SU-DHL-6 (cell line): ENCODE measurements around the gene MAP2K3.

Experiments
- H2AFZ ChIP-seq: fragments of 200-600 bp; sonication (generic); 2 replicates; pipeline ENCODE4 v1.6.1; 2014; ENCODE audit warnings: low read depth, mild to moderate bottlenecking, moderate library complexity, mixed read lengths, antibody characterized with exemption, low read length; ENCODE audit not compliant: severe bottlenecking
- H3F3A ChIP-seq: fragments of 200-600 bp; shearing (Covaris generic); 2 replicates; pipeline ENCODE4 v1.6.0; 2016; ENCODE audit warnings: antibody characterized with exemption, mild to moderate bottlenecking; ENCODE audit not compliant: insufficient read depth
- H3K27ac ChIP-seq: fragments of 200-600 bp; sonication (generic); 2 replicates; pipeline ENCODE4 v1.5.1; 2016; ENCODE audit warnings: low read depth, mild to moderate bottlenecking, low read length, moderate library complexity, mixed read lengths
- H3K27me3 ChIP-seq: fragments of 200-600 bp; sonication (generic), shearing (Covaris generic); 2 replicates; pipeline ENCODE4 v1.6.0; 2014; ENCODE audit warnings: mild to moderate bottlenecking, low read length
- H3K36me3 ChIP-seq: fragments of 200-600 bp; sonication (generic); 2 replicates; pipeline ENCODE4 v1.6.1; 2014; ENCODE audit warnings: mild to moderate bottlenecking, low read length, mixed read lengths
- H3K4me2 ChIP-seq: fragments of 300-600, 200-600 bp; shearing (Covaris generic), sonication (generic); 2 replicates; pipeline ENCODE4 v1.6.0; 2014; ENCODE audit warnings: low read length, low read depth, mild to moderate bottlenecking; ENCODE audit not compliant: poor library complexity, severe bottlenecking
- H3K4me3 ChIP-seq: fragments of 200-600 bp; sonication (generic); 2 replicates; pipeline ENCODE4 v1.5.1; 2014; ENCODE audit warnings: antibody characterized with exemption, low read length, mild to moderate bottlenecking, mixed read lengths; ENCODE audit not compliant: insufficient read depth, poor library complexity, severe bottlenecking
- H3K79me2 ChIP-seq: fragments of 200-600 bp; sonication (generic); 2 replicates; pipeline ENCODE4 v1.6.1; 2014; ENCODE audit warnings: mild to moderate bottlenecking, low read length, moderate library complexity; ENCODE audit not compliant: insufficient read depth
- H3K9ac ChIP-seq: fragments of 200-600 bp; sonication (generic); 2 replicates; pipeline ENCODE4 v1.7.0; 2014; ENCODE audit warnings: mild to moderate bottlenecking, low read length
- H3K9me2 ChIP-seq: fragments of 200-600 bp; sonication (generic); replicated peaks from 2 replicates; pipeline ENCODE4 v1.6.1; 2014; ENCODE audit warnings: low read length; ENCODE audit not compliant: insufficient read depth
- H3K9me3 ChIP-seq: fragments of 200-600 bp; sonication (generic); 2 replicates; pipeline ENCODE4 v1.6.1; 2014; ENCODE audit warnings: low read length, mixed read lengths; ENCODE audit not compliant: insufficient read depth
- H4K20me1 ChIP-seq: fragments of 200-600 bp; sonication (generic); 2 replicates; pipeline ENCODE4 v1.6.1; 2014; ENCODE audit warnings: low read depth, mild to moderate bottlenecking, antibody characterized with exemption, low read length, moderate library complexity, mixed read lengths
- CTCF ChIP-seq: fragments of 200-600 bp; sonication (generic); IDR thresholded peaks from one replicate; pipeline ENCODE4 v1.5.1; 2017; ENCODE audit warnings: antibody characterized with exemption, mild to moderate bottlenecking, low read length, moderate library complexity; ENCODE audit not compliant: insufficient read depth, poor library complexity, severe bottlenecking
- EZH2phosphoT487 ChIP-seq: fragments of 200-600 bp; sonication (generic), shearing (Covaris generic); conservative IDR thresholded peaks from 2 replicates; pipeline ENCODE4 v1.6.1; 2018; ENCODE audit warnings: mild to moderate bottlenecking, antibody characterized with exemption, low read length, moderate library complexity, mixed read lengths

MAP2K3 gene

DNA sequence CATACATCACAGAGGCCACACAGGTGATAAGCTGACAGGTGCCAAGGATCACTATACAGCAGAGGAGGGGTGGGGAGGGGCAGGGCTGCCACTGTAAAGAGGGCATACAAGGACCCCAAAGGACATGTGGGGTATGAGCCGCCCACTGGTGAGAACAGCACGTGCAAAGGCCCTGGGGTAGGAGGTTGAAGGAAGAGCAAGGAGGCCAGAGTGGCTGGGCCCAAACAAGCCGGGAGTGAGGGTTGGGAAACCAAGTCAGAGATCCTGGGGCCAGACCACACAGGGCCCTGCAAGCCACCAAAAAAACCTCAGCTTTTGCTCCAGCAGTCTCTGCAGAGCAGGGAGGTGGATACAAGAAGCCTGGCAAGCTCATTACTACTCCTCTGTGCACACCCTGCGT lies 37.8 kb upstream of the MAP2K3 start:
- H3K9ac ChIP-seq: no peak overlapping the region

GRCh38 chr17:21247552-21248258 lies 36.8 kb upstream of the MAP2K3 start:
- Histone ChIP-seq H3K9me3 (no peaks in the 10 kb centered on the region), H3K27me3 (no peaks in the 10 kb centered on the region), H2AFZ (no peak overlapping the region), H3K27ac (no peak overlapping the region), H3F3A (no peaks in the 10 kb centered on the region), H3K36me3 (no peaks in the 10 kb centered on the region), H3K9ac (no peak overlapping the region), H3K4me3 (no peak overlapping the region), H4K20me1 (no peaks in the 10 kb centered on the region), H3K4me2 (no peak overlapping the region), H3K79me2 (no peaks in the 10 kb centered on the region), H3K9me2 (no peaks in the 10 kb centered on the region)
- TF ChIP-seq EZH2phosphoT487 (no peak), CTCF (no peak)

More for the DNA sequence above, 37.8 kb upstream of the MAP2K3 start:
- Histone ChIP-seq H3K27me3 (no peaks in the 10 kb centered on the region), H3K4me3 (no peak overlapping the region), H3K4me2 (no peak overlapping the region), H3K36me3 (no peaks in the 10 kb centered on the region), H3F3A (no peaks in the 10 kb centered on the region), H3K9me3 (no peaks in the 10 kb centered on the region), H3K9me2 (no peaks in the 10 kb centered on the region), H4K20me1 (no peaks in the 10 kb centered on the region), H2AFZ (no peak overlapping the region), H3K79me2 (no peaks in the 10 kb centered on the region), H3K27ac (no peak overlapping the region)
- TF ChIP-seq EZH2phosphoT487 (no peak), CTCF (no peak)

GRCh38 chr17:21248500-21248899 lies 36.0 kb upstream of the MAP2K3 start:
- Histone ChIP-seq H3K36me3 (no peaks in the 10 kb centered on the region), H3K79me2 (no peaks in the 10 kb centered on the region), H3K27me3 (no peaks in the 10 kb centered on the region), H3K9ac (no peak overlapping the region), H3K9me3 (no peaks in the 10 kb centered on the region), H3K9me2 (no peaks in the 10 kb centered on the region), H3K4me2 (no peak overlapping the region), H3F3A (no peaks in the 10 kb centered on the region), H2AFZ (no peak overlapping the region), H3K4me3 (no peak overlapping the region), H4K20me1 (no peaks in the 10 kb centered on the region), H3K27ac (no peak overlapping the region)
- TF ChIP-seq EZH2phosphoT487 (no peak), CTCF (no peak)
